ENCODE data around the gene ZNF138. TPM values are rescaled to one million over a fixed set of nuclear protein-coding genes. Genes with fewer than 3 reads are reported as not detected.
"Not testable (repeated sequence)": the region's sequence is repeated elsewhere in the genome, so short reads cannot be mapped to it uniquely, and the experiment has no call there.

The ZNF138 gene
- total RNA-seq, 2 experiments from 2014 or later = 5.6 to 7.3 TPM

DNA sequence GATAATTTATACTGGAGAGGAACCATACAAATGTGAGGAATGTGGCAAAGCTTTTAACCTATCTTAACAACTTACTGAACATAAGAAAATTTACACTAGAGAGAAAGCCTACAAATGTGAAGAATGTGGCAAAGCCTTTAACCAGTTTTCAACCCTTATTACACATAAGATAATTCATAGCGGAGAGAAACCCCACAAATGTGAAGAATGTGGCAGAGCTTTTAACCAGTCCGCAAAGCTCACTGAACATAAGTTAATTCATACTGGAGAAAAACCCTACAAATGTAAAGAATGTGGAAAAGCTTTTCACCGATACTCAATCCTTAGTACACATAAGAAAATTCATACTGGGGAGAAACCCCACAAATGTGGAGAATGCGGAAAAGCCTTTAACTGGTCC, 37.9 kb downstream of the ZNF138 start:
- Mint-ChIP-seq H3K4me1 (ENCODE audit: low read depth) (no peaks in the 10 kb centered on the region), H3K9me3 (peaks cover 25% of the 10 kb centered on the region), H3K27me3 (no peaks in the 10 kb centered on the region), H3K4me3 (no peak overlapping the region), H3K27ac (no peak overlapping the region), H3K36me3 (ENCODE audit: low read depth) (peaks cover 80% of the 10 kb centered on the region)
- DNase-seq (no peak), ATAC-seq (ENCODE audit: poor library complexity) (no peak)
- POLR2A ChIA-PET = no interaction called here
- Histone ChIP-seq H3K36me3 (ENCODE audit: insufficient read depth, low read length) (peaks cover 15% of the 10 kb centered on the region), H3K4me1 (ENCODE audit: insufficient read depth, low read length) (no peaks in the 10 kb centered on the region), H3K27ac (ENCODE audit: low read depth in 1 of 2, low read length in 2 of 2) (no peak overlapping the region), H3K9me3 (ENCODE audit: control insufficient read depth in 1 of 2, insufficient read depth in 1 of 2, low read length in 2 of 2) (peaks cover 15 to 34% of the 10 kb centered on the region in 2 experiments), H3K27me3 (ENCODE audit: control insufficient read depth in 1 of 2, insufficient read depth in 2 of 2, low read length in 2 of 2) (no peaks in the 10 kb centered on the region), H3K4me3 (ENCODE audit: low read length) (no peak overlapping the region)
- CTCF ChIA-PET = no interaction called here
- intact Hi-C loops (cut with DNase I, micrococcal nuclease) = no loop called here
- TF ChIP-seq, protein P1, sequence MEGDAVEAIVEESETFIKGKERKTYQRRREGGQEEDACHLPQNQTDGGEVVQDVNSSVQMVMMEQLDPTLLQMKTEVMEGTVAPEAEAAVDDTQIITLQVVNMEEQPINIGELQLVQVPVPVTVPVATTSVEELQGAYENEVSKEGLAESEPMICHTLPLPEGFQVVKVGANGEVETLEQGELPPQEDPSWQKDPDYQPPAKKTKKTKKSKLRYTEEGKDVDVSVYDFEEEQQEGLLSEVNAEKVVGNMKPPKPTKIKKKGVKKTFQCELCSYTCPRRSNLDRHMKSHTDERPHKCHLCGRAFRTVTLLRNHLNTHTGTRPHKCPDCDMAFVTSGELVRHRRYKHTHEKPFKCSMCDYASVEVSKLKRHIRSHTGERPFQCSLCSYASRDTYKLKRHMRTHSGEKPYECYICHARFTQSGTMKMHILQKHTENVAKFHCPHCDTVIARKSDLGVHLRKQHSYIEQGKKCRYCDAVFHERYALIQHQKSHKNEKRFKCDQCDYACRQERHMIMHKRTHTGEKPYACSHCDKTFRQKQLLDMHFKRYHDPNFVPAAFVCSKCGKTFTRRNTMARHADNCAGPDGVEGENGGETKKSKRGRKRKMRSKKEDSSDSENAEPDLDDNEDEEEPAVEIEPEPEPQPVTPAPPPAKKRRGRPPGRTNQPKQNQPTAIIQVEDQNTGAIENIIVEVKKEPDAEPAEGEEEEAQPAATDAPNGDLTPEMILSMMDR (IDR thresholded peaks at IDR 0.05) = no peak

DNA sequence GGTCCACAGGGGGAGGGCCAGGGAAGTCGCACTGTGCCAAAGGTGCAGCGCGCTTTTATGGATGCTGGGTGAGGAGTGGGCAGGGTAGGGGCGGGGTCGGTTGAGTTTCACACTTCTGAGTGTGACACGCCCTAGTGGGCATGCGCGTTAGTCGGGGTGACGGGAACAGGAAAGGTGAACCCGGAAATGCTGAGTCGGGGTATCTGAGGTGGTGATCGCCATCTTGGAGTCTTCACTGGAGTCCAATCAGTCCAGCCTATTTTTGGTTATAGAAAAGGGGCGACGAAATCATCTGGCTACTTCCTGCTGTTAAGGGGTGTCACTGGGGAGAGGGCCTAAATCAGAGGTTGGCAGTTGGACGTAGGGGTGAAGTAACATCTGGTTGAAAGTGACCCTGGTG, 40.8 kb downstream of the ZNF138 start:
- no peaks in the 10 kb centered on the region for H3K4me1 Mint-ChIP-seq (ENCODE audit: low read depth)
- ATAC-seq (ENCODE audit: poor library complexity) (no peak), DNase-seq (no peak)
- H3K9me3 Mint-ChIP-seq = peaks cover 27% of the 10 kb centered on the region
- H3K27me3 Mint-ChIP-seq = no peaks in the 10 kb centered on the region
- H3K4me3 Mint-ChIP-seq = no peak overlapping the region
- TF ChIP-seq, protein P1 (IDR thresholded peaks at IDR 0.05) = no peak
- H3K27ac ChIP-seq (ENCODE audit: low read depth in 1 of 2, low read length in 2 of 2) = no peak overlapping the region
- H3K36me3 ChIP-seq (ENCODE audit: insufficient read depth, low read length) = peaks cover 15% of the 10 kb centered on the region
- ChIA-PET CTCF (no interaction called here), POLR2A (no interaction called here)
- intact Hi-C loops (cut with DNase I, micrococcal nuclease) = no loop called here
- no peak overlapping the region for H3K27ac Mint-ChIP-seq
- H3K9me3 ChIP-seq (ENCODE audit: control insufficient read depth in 1 of 2, insufficient read depth in 1 of 2, low read length in 2 of 2) = peaks cover 34 to 37% of the 10 kb centered on the region in 2 experiments
- H3K27me3 ChIP-seq (ENCODE audit: control insufficient read depth in 1 of 2, insufficient read depth in 2 of 2, low read length in 2 of 2) = no peaks in the 10 kb centered on the region
- H3K36me3 Mint-ChIP-seq (ENCODE audit: low read depth) = peaks cover 60% of the 10 kb centered on the region
- no peaks in the 10 kb centered on the region for H3K4me1 ChIP-seq (ENCODE audit: insufficient read depth, low read length)
- H3K4me3 ChIP-seq (ENCODE audit: low read length) = no peak overlapping the region

DNA sequence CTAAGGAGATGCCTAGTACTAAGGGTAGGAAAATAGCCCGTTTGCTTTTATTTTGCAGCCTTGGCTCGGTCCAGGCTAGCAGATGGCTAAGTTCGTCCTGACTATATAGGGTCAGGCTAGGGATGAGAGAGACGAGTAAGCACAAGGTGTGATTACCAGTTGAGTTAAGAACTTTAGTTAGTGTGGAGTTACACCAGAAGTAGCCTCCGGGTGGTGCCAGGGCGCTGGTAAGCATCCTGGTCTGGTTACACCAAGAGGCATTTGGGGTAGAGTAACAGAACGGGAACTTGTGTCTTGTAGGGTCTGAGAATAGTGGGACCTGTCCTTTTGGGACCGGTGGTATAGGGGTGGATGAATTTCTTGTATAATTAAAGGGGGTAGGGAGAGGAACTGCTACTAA, 41.6 kb downstream of the ZNF138 start:
- H3K27me3 ChIP-seq (ENCODE audit: control insufficient read depth in 1 of 2, insufficient read depth in 2 of 2, low read length in 2 of 2); H3K4me3 Mint-ChIP-seq; H3K4me1 Mint-ChIP-seq (ENCODE audit: low read depth); H3K27ac Mint-ChIP-seq; DNase-seq; ATAC-seq (ENCODE audit: poor library complexity); H3K4me1 ChIP-seq (ENCODE audit: insufficient read depth, low read length); H3K27ac ChIP-seq (ENCODE audit: low read depth in 1 of 2, low read length in 2 of 2); CTCF ChIA-PET; intact Hi-C loops (cut with DNase I, micrococcal nuclease); H3K27me3 Mint-ChIP-seq; H3K4me3 ChIP-seq (ENCODE audit: low read length); POLR2A ChIA-PET: not testable (repeated sequence)
- peaks cover 13% of the 10 kb centered on the region for H3K36me3 ChIP-seq (ENCODE audit: insufficient read depth, low read length)
- peaks cover 27% of the 10 kb centered on the region for H3K9me3 Mint-ChIP-seq
- peaks cover 34 to 37% of the 10 kb centered on the region in 2 experiments for H3K9me3 ChIP-seq (ENCODE audit: control insufficient read depth in 1 of 2, insufficient read depth in 1 of 2, low read length in 2 of 2)
- H3K36me3 Mint-ChIP-seq (ENCODE audit: low read depth) = peaks cover 53% of the 10 kb centered on the region

DNA sequence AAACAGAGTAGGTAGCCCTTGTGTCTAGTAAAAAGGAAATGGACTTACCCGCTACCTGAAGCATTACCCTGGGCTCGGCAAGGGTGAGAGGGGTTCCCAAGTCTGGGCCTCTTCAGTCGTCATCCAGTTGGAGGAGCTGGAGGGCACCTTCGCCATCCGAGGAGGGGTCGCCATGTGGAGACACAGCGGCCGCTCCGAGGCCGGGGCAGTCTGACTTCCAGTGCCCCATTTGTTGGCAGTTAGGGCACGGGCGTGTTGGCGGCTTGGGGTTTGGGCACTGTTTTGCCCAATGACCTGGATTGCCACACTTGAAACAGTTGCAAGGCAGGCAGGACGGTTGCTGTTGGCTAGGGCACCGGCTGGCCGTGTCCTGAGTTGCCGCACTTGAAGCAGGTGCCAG, 43.8 kb downstream of the ZNF138 start:
- POLR2A ChIA-PET; intact Hi-C loops (cut with DNase I, micrococcal nuclease); H3K4me3 ChIP-seq (ENCODE audit: low read length); DNase-seq; H3K36me3 ChIP-seq (ENCODE audit: insufficient read depth, low read length); CTCF ChIA-PET; ATAC-seq (ENCODE audit: poor library complexity); H3K4me3 Mint-ChIP-seq; H3K4me1 ChIP-seq (ENCODE audit: insufficient read depth, low read length); H3K4me1 Mint-ChIP-seq (ENCODE audit: low read depth); H3K27ac Mint-ChIP-seq; H3K27me3 ChIP-seq (ENCODE audit: control insufficient read depth in 1 of 2, insufficient read depth in 2 of 2, low read length in 2 of 2); H3K27ac ChIP-seq (ENCODE audit: low read depth in 1 of 2, low read length in 2 of 2); H3K27me3 Mint-ChIP-seq: not testable (repeated sequence)
- Mint-ChIP-seq H3K9me3 (peaks cover 19% of the 10 kb centered on the region), H3K36me3 (ENCODE audit: low read depth) (peaks cover 31% of the 10 kb centered on the region)
- peaks cover 13 to 37% of the 10 kb centered on the region in 2 experiments for H3K9me3 ChIP-seq (ENCODE audit: control insufficient read depth in 1 of 2, insufficient read depth in 1 of 2, low read length in 2 of 2)

Data from CD4-positive, alpha-beta T cell (primary cell).